Panc1 (cell line): Measurements from ENCODE around the gene MID1IP1.

Source experiments
- CTCF ChIP-seq: fragments of 450-650 bp; IDR thresholded peaks from 2 replicates; pipeline ENCODE4 v1.5.1; 2017; ENCODE audit warnings: mild to moderate bottlenecking
- POLR2AphosphoS5 ChIP-seq: IDR thresholded peaks from 2 replicates; pipeline ENCODE4 v1.6.1; 2012; ENCODE audit warnings: mild to moderate bottlenecking, low read depth, low read length, moderate library complexity
- REST ChIP-seq, 2 experiments: IDR thresholded peaks; 2 replicates each; pipeline ENCODE4 v1.6.1; 2011 to 2012; ENCODE audit warnings: low read depth in 2 of 2, control low read depth in 1 of 2, low read length in 1 of 2, mild to moderate bottlenecking in 1 of 2, moderate library complexity in 1 of 2; ENCODE audit not compliant: insufficient read depth in 1 of 2
- SIN3A ChIP-seq: IDR thresholded peaks from 2 replicates; pipeline ENCODE4 v1.6.1; 2012; ENCODE audit warnings: low read depth, mild to moderate bottlenecking, low read length, moderate library complexity, borderline replicate concordance; ENCODE audit not compliant: insufficient read depth

GRCh38 chrX:38798956-38799355, 2.3 kb upstream of the MID1IP1 start:
- TF ChIP-seq CTCF (no peak), POLR2AphosphoS5 (no peak), SIN3A (no peak), REST (IDR thresholded peaks at IDR 0.05; ENCODE audit: insufficient read depth in 1 of 2, low read depth in 2 of 2, low read length in 1 of 2) (no peak)
